ENCODE measurements around the gene NRL.
"Not testable (repeated sequence)": the region's sequence is repeated elsewhere in the genome, so short reads cannot be mapped to it uniquely, and the experiment has no call there.

GRCh38 chr14:24035769-24036168, 79.0 kb downstream of the NRL start:
- not testable (repeated sequence) for TF ChIP-seq CTCF (IDR thresholded peaks at IDR 0.05); POLR2A (IDR thresholded peaks at IDR 0.05; ENCODE audit: low read depth); POLR2AphosphoS5 (IDR thresholded peaks at IDR 0.05); EP300 (IDR thresholded peaks at IDR 0.05)

Data from esophagus muscularis mucosa (tissue), 4 donors.